Activated T-cell treated with anti-CD3 and anti-CD28 coated beads, Interleukin-2, amount 50 U/mL, for 4 hours (primary cell): ENCODE results near the gene CRYGB. TPM values are rescaled to one million over a fixed set of nuclear protein-coding genes. Genes with fewer than 3 reads are reported as not detected.
"Not testable (repeated sequence)": the region's sequence is repeated elsewhere in the genome, so short reads cannot be mapped to it uniquely, and the experiment has no call there.

Source experiments
- ATAC-seq, 2 donors: fragments of 200-7000 bp; cut with Tn5 transposase; one replicate each; pipeline ENCODE4 v1.10.0; 2021
- DNase-seq: peaks from one replicate; pipeline ENCODE4 v3.0.0-alpha.2; 2020
- H3K27me3 Mint-ChIP-seq: one replicate; pipeline ENCODE4 v1.8.0; 2021; ENCODE audit warnings: low read depth, mixed read lengths
- H3K36me3 Mint-ChIP-seq: one replicate; pipeline ENCODE4 v1.8.0; 2022; ENCODE audit warnings: mixed read lengths; ENCODE audit not compliant: insufficient read depth
- H3K4me1 Mint-ChIP-seq: one replicate; pipeline ENCODE4 v1.8.0; 2021; ENCODE audit warnings: low read depth, mixed read lengths
- H3K4me3 Mint-ChIP-seq: one replicate; pipeline ENCODE4 v1.8.0; 2021; ENCODE audit warnings: mild to moderate bottlenecking, moderate library complexity, mixed read lengths
- H3K9me3 Mint-ChIP-seq: one replicate; pipeline ENCODE4 v1.8.0; 2021; ENCODE audit warnings: mixed read lengths
- total RNA-seq, 3 donors: library from RNA; stranded (reverse); gene quantifications; one replicate each; pipeline ENCODE4 v1.2.1, GENCODE V29; 2021

Gene CRYGB
- total RNA-seq, 3 donors from 2014 or later: not detected

GRCh38 chr2:208112969-208113368 is 33.0 kb downstream of the CRYGB start:
- Mint-ChIP-seq H3K27me3 (peaks cover 2% of the 10 kb centered on the region), H3K9me3 (no peaks in the 10 kb centered on the region), H3K36me3 (no peaks in the 10 kb centered on the region), H3K4me3 (no peak overlapping the region), H3K4me1 (no peaks in the 10 kb centered on the region)
- DNase-seq (no peak), ATAC-seq (no peak)

- not testable (repeated sequence) for H3K4me1 Mint-ChIP-seq, DNase-seq, H3K36me3 Mint-ChIP-seq, ATAC-seq, H3K9me3 Mint-ChIP-seq, H3K4me3 Mint-ChIP-seq, H3K27me3 Mint-ChIP-seq
Measured at GRCh38 chr2:208112273-208112745, 33.6 kb downstream of the CRYGB start.

DNA sequence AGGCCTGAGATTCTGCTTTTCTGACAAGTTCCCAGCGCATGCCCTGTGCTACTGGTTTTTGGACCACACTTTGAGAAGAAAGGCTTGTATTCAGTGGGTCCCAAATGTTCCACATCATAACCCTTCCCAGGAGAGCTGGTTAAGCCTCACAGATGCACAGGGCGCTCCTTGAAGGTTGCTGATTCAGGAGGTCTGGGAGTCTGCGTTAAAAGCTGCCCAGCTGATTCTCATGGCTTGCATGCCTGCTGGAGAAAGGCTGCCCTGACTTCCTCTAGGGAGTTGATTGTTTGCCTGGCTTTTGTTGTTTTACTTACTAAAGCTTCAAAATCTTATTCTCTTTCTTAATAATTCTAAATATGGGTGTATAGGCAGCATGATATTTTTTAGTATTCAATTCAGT is 42.3 kb downstream of the CRYGB start:
- H3K9me3 Mint-ChIP-seq: no peaks in the 10 kb centered on the region
- ATAC-seq: no peak
- peaks cover 24% of the 10 kb centered on the region for H3K4me1 Mint-ChIP-seq

GRCh38 chr2:208101716-208102631 is 44.0 kb downstream of the CRYGB start:
- Mint-ChIP-seq H3K4me1 (peaks cover 24% of the 10 kb centered on the region), H3K27me3 (peaks cover 3% of the 10 kb centered on the region), H3K4me3 (no peak overlapping the region), H3K36me3 (no peaks in the 10 kb centered on the region), H3K9me3 (no peaks in the 10 kb centered on the region)
- DNase-seq: no peak
- no peak for ATAC-seq

More for the DNA sequence above, 42.3 kb downstream of the CRYGB start:
- H3K27me3 Mint-ChIP-seq: peaks cover 3% of the 10 kb centered on the region
- H3K36me3 Mint-ChIP-seq: no peaks in the 10 kb centered on the region
- no peak for DNase-seq
- H3K4me3 Mint-ChIP-seq: no peak overlapping the region

DNA sequence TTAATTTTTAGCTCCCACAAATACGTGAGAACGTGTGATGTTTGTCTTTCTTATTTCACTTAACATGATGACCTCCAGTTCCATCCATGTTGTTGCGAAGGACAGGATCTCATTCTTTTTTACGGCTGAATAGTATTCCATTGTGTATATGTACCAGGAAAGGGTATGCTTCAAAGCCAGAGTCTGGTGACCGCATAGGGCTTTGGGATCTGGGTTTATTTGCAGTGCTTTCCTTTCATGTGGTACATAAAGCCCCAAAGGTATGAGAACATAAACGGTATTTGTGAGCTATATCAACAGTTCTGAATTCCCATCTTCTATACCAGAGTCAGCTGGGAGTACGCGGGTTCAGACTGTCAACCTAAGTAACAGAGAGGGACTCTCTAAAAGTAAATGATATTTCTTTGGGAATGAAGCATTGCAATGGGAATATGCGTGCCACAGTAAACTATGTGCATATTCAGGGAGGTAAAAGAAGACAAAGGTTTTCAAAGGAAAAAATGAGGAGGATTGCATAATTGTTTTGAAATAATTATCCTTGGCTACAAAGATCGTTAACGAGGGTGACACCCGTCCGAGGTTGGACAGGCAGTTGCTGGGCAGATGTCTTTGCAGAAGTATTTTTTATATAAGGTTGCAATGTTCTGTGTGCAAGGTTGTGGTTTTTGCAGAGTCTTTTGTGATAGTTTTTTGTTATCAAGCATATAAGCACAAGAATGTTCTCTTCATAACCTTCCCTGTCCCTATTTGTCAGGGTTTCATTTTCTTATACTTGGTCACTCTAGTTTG is 46.1 kb downstream of the CRYGB start:
- Mint-ChIP-seq H3K36me3 (no peaks in the 10 kb centered on the region), H3K9me3 (no peaks in the 10 kb centered on the region), H3K4me3 (peak overlapping the region; percentile 50), H3K4me1 (peaks cover 24% of the 10 kb centered on the region), H3K27me3 (no peaks in the 10 kb centered on the region)
- no peak for DNase-seq
- peak in 1 of 2 donors; percentile 18 for ATAC-seq

GRCh38 chr2:208098701-208099100 is 47.3 kb downstream of the CRYGB start:
- not testable (repeated sequence) for ATAC-seq, H3K27me3 Mint-ChIP-seq, DNase-seq, H3K36me3 Mint-ChIP-seq, H3K9me3 Mint-ChIP-seq, H3K4me3 Mint-ChIP-seq
- peaks cover 24% of the 10 kb centered on the region for H3K4me1 Mint-ChIP-seq

- peaks cover 24% of the 10 kb centered on the region for H3K4me1 Mint-ChIP-seq
- no peaks in the 10 kb centered on the region for H3K9me3 Mint-ChIP-seq
- ATAC-seq (no peak), DNase-seq (no peak)
- H3K36me3 Mint-ChIP-seq: no peaks in the 10 kb centered on the region
- H3K27me3 Mint-ChIP-seq: no peaks in the 10 kb centered on the region
- no peak overlapping the region for H3K4me3 Mint-ChIP-seq
Measured at GRCh38 chr2:208098267-208098666, 47.7 kb downstream of the CRYGB start.

- DNase-seq: no peak
- Mint-ChIP-seq H3K4me1 (peaks cover 24% of the 10 kb centered on the region), H3K27me3 (no peaks in the 10 kb centered on the region), H3K4me3 (no peak overlapping the region), H3K9me3 (no peaks in the 10 kb centered on the region), H3K36me3 (no peaks in the 10 kb centered on the region)
- ATAC-seq: no peak
Measured at GRCh38 chr2:208097801-208098200, 48.2 kb downstream of the CRYGB start.

- Mint-ChIP-seq H3K9me3 (no peaks in the 10 kb centered on the region), H3K27me3 (no peaks in the 10 kb centered on the region), H3K4me3 (no peak overlapping the region), H3K36me3 (no peaks in the 10 kb centered on the region), H3K4me1 (peaks cover 23% of the 10 kb centered on the region)
- ATAC-seq: no peak
- DNase-seq: no peak
Measured at GRCh38 chr2:208097313-208097712, 48.6 kb downstream of the CRYGB start.

DNA sequence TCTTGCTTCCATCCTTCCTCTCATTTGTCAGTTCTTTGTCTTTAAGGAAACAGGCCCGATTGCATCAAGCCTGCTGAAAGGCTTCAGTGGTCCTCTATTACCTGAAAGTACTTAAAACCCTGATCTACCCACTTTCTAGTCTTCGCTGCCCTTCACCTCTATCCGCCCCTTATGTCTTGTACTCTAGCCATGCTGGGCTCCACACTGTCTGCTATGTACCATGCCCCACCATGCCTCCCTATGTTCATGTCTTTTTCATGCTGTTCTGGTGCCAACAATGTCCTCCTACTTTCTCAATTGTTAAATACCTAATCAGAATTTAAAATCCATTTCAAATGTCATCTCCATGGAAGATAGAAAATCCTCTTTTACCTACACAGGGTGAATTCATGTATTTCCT is 49.9 kb downstream of the CRYGB start:
- DNase-seq (no peak), ATAC-seq (no peak)
- H3K9me3 Mint-ChIP-seq: no peaks in the 10 kb centered on the region
- H3K4me1 Mint-ChIP-seq: peaks cover 14% of the 10 kb centered on the region
- H3K36me3 Mint-ChIP-seq: no peaks in the 10 kb centered on the region
- no peaks in the 10 kb centered on the region for H3K27me3 Mint-ChIP-seq
- no peak overlapping the region for H3K4me3 Mint-ChIP-seq

DNA sequence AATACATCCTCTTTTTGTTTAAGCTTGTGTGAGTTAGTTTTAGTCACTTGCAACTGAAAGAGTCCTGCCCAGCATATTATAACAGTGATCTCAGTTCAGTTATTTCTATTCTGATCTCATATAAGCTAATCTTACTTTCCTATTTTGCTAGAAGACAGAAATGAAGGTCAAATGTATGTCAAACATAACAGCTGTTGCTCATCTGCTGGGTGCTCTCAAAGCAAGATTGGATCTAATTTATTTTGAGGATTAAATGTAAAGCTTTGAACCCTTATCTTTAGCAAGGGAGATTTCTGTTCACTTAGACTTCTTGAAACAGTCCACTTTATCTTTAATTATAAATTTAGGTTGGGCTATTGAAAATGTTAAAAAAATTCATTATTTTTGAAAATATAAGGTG is 52.8 kb downstream of the CRYGB start:
- Mint-ChIP-seq H3K4me1 (no peaks in the 10 kb centered on the region), H3K36me3 (no peaks in the 10 kb centered on the region), H3K9me3 (peaks cover 6% of the 10 kb centered on the region), H3K4me3 (no peak overlapping the region), H3K27me3 (no peaks in the 10 kb centered on the region)
- ATAC-seq: no peak
- no peak for DNase-seq

Other genes with a start within 250 kb of the CRYGB start
- gene PLEKHM3, start 120.6 kb downstream of the CRYGB start, total RNA-seq: 1 to 10 TPM; 5.2 to 6.3 (median 5.4) TPM
- gene CRYGD, start 21.6 kb downstream of the CRYGB start, total RNA-seq: not detected
- gene CRYGC, start 16.3 kb downstream of the CRYGB start, total RNA-seq: not detected
- not detected for gene CRYGA, start 17.4 kb upstream of the CRYGB start, total RNA-seq
- gene C2orf80, start 43.9 kb upstream of the CRYGB start, total RNA-seq: not detected
- gene IDH1, start 108.9 kb upstream of the CRYGB start, total RNA-seq: 10 to 100 TPM in 1 of 3 donors, 1 to 10 TPM in 2; 9.7 to 10.5 (median 9.9) TPM
- 10 to 100 TPM; 13.1 to 14.8 (median 13.6) TPM for gene PIKFYVE, start 120.1 kb upstream of the CRYGB start, total RNA-seq